ENCODE results near the gene PPIF.

DNA sequence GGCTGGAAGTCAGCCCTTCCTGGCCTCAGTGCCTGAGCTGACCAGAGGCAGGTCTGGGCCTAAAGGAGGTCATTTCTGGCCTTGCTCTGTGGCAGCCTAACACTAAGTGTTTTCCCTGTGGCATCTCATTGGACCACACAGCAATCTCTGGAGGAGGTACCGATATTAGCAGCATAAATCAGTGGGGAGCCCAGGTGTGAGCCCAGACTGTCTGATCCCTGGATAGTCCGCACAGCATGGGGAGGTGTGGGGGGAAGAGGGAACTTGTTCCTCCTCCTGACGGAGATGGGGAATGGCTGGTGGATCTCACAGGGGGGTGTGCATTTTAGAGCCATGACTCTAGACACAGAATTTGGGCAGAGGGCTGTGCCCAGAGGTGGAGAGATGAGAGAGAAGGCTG, 11.0 kb upstream of the PPIF start:
- TF ChIP-seq EZH2 (IDR thresholded peaks at IDR 0.05; ENCODE audit: insufficient read depth, poor library complexity, severe bottlenecking) (no peak), EZH2phosphoT487 (IDR thresholded peaks at IDR 0.05; ENCODE audit: insufficient read depth, low read depth) (no peak)

All from GM23248 (cell line).